IMR-90 (cell line): ENCODE measurements around the gene SLC48A1.
A peak's percentile ranks its signal among the peaks of the same experiment; 100 is the strongest.

Experiments used
- BHLHE40 ChIP-seq: fragments of 150-350 bp; IDR thresholded peaks from 2 replicates; pipeline ENCODE4 v1.6.1; 2016; ENCODE audit warnings: mild to moderate bottlenecking, low read depth, low read length
- CHD1 ChIP-seq: IDR thresholded peaks from 2 replicates; pipeline ENCODE4 v1.6.1; 2012; ENCODE audit warnings: low read depth, low read length, improper control_type of control experiment
- CTCF ChIP-seq: conservative IDR thresholded peaks from 2 replicates; pipeline ENCODE4 v1.5.1; 2012; ENCODE audit warnings: mild to moderate bottlenecking, low read depth, low read length, improper control_type of control experiment
- FOS ChIP-seq: fragments of 150-350 bp; IDR thresholded peaks from 2 replicates; pipeline ENCODE4 v1.6.1; 2016; ENCODE audit warnings: low read depth, low read length
- MXI1 ChIP-seq: IDR thresholded peaks from 2 replicates; pipeline ENCODE4 v1.6.1; 2012; ENCODE audit warnings: low read depth, mild to moderate bottlenecking, low read length, moderate library complexity, borderline replicate concordance
- NFE2L2 ChIP-seq: fragments of 150-350 bp; IDR thresholded peaks from 2 replicates; pipeline ENCODE4 v1.6.1; 2016; ENCODE audit warnings: low read depth, mild to moderate bottlenecking, low read length
- POLR2A ChIP-seq: IDR thresholded peaks from 2 replicates; pipeline ENCODE4 v1.6.1; 2012; ENCODE audit warnings: mild to moderate bottlenecking, low read depth, low read length
- RAD21 ChIP-seq: IDR thresholded peaks from 2 replicates; pipeline ENCODE4 v1.6.1; 2012; ENCODE audit warnings: low read length, improper control_type of control experiment
- RCOR1 ChIP-seq: IDR thresholded peaks from 2 replicates; pipeline ENCODE4 v1.6.1; 2012; ENCODE audit warnings: mild to moderate bottlenecking, low read length, improper control_type of control experiment; ENCODE audit not compliant: insufficient replicate concordance
- RFX5 ChIP-seq: IDR thresholded peaks from 2 replicates; pipeline ENCODE4 v1.8.0; 2012; ENCODE audit warnings: low read depth, mild to moderate bottlenecking, low read length, moderate library complexity
- SMC3 ChIP-seq: fragments of 150-350 bp; IDR thresholded peaks from 2 replicates; pipeline ENCODE4 v1.6.1; 2016; ENCODE audit warnings: low read depth, mild to moderate bottlenecking, antibody characterized with exemption, low read length, moderate library complexity
- USF2 ChIP-seq: fragments of 150-350 bp; IDR thresholded peaks from 2 replicates; pipeline ENCODE4 v1.6.1; 2017; ENCODE audit warnings: mild to moderate bottlenecking, antibody characterized with exemption, low read length, low read depth
- TF ChIP-seq, protein P1 (sequence below): fragments of 150-350 bp; IDR thresholded peaks from 2 replicates; pipeline ENCODE4 v1.6.1; 2016; ENCODE audit warnings: low read depth, mild to moderate bottlenecking, low read length, moderate library complexity, borderline replicate concordance

- TF ChIP-seq CTCF (peak; percentile 34), USF2 (no peak), POLR2A (no peak), SMC3 (peak; percentile 50), RAD21 (peak; percentile 55), CHD1 (no peak), RFX5 (no peak), MXI1 (no peak), FOS (no peak), BHLHE40 (no peak), RCOR1 (no peak), NFE2L2 (no peak)
- TF ChIP-seq, protein P1, sequence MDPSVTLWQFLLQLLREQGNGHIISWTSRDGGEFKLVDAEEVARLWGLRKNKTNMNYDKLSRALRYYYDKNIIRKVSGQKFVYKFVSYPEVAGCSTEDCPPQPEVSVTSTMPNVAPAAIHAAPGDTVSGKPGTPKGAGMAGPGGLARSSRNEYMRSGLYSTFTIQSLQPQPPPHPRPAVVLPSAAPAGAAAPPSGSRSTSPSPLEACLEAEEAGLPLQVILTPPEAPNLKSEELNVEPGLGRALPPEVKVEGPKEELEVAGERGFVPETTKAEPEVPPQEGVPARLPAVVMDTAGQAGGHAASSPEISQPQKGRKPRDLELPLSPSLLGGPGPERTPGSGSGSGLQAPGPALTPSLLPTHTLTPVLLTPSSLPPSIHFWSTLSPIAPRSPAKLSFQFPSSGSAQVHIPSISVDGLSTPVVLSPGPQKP = no peak
These were observed 24.4 kb downstream of the SLC48A1 start for GRCh38 chr12:47797441-47797840.
